K562 (cell line): ENCODE data around the gene RYR1. TPM values are rescaled to one million over a fixed set of nuclear protein-coding genes. Genes with fewer than 3 reads are reported as not detected.

ENCODE experiments used
- ASH1L ChIP-seq: fragments of 450-650 bp; IDR thresholded peaks from 2 replicates; pipeline ENCODE4 v1.6.1; 2018; ENCODE audit warnings: borderline replicate concordance, mild to moderate bottlenecking, low read depth; ENCODE audit not compliant: partially characterized antibody
- CHD1 ChIP-seq: fragments of 200-600 bp; sonication (generic); IDR thresholded peaks from one replicate; pipeline ENCODE4 v1.6.1; 2012; ENCODE audit warnings: mild to moderate bottlenecking, moderate library complexity, low read length, inconsistent platforms
- CREB3 ChIP-seq: fragments of 450-650 bp; conservative IDR thresholded peaks from 2 replicates; pipeline ENCODE4 v1.6.1; 2016; ENCODE audit warnings: missing genetic modification characterization, low read depth, mild to moderate bottlenecking, missing compliant biosample characterization, moderate library complexity
- HMBOX1 ChIP-seq: sonication (generic); IDR thresholded peaks from 2 replicates; pipeline ENCODE4 v1.6.1; 2016
- HMG20B ChIP-seq: fragments of 250-450 bp; sonication (Bioruptor Pico); IDR thresholded peaks from 2 replicates; pipeline ENCODE4 v1.5.0; 2021; ENCODE audit warnings: mild to moderate bottlenecking
- HSF4 ChIP-seq: fragments of 250-450 bp; sonication (Bioruptor Pico); IDR thresholded peaks from 2 replicates; pipeline ENCODE4 v2.1.2; 2022; ENCODE audit warnings: mild to moderate bottlenecking, moderate library complexity, borderline replicate concordance
- KLF1 ChIP-seq: fragments of 450-650 bp; IDR thresholded peaks from 2 replicates; pipeline ENCODE4 v1.6.1; 2016; ENCODE audit warnings: missing genetic modification characterization, missing compliant biosample characterization
- MCM2 ChIP-seq: fragments of 450-650 bp; IDR thresholded peaks from 2 replicates; pipeline ENCODE4 v1.6.1; 2017; ENCODE audit warnings: low read depth, mild to moderate bottlenecking
- MNT ChIP-seq, 2 experiments: fragments of 450-650 bp; conservative IDR thresholded peaks; 2 replicates each; pipeline ENCODE4 v1.6.1; 2017; ENCODE audit warnings: mild to moderate bottlenecking in 2 of 2, moderate library complexity in 2 of 2
- NFYB ChIP-seq: IDR thresholded peaks from 2 replicates; pipeline ENCODE4 v1.6.1; 2011; ENCODE audit warnings: mild to moderate bottlenecking, moderate library complexity; ENCODE audit not compliant: insufficient read length; ENCODE audit errors: extremely low read depth
- OTX1 ChIP-seq: fragments of 450-650 bp; formaldehyde crosslinking; IDR thresholded peaks from 2 replicates; pipeline ENCODE4 v1.4.0; 2022; ENCODE audit warnings: mild to moderate bottlenecking
- POLR2A ChIP-seq: fragments of 450-650 bp; conservative IDR thresholded peaks from 2 replicates; pipeline ENCODE4 v1.6.1; 2016
- PURB ChIP-seq: sonication (generic); formaldehyde crosslinking; IDR thresholded peaks from 2 replicates; pipeline ENCODE4 v1.9.0; 2021; ENCODE audit warnings: low read depth, mild to moderate bottlenecking, missing genetic modification reagents
- RAD51 ChIP-seq: fragments of 450-650 bp; IDR thresholded peaks from 2 replicates; pipeline ENCODE4 v1.7.1; 2016; ENCODE audit warnings: low read depth, mild to moderate bottlenecking, borderline replicate concordance
- TFAM ChIP-seq: fragments of 250-450 bp; sonication (Bioruptor Pico); conservative IDR thresholded peaks from 2 replicates; pipeline ENCODE4 v1.5.0; 2021; ENCODE audit warnings: mild to moderate bottlenecking, moderate library complexity
- ZNF175 ChIP-seq: fragments of 200-800 bp; sonication (Bioruptor generic); IDR thresholded peaks from 2 replicates; pipeline ENCODE4 v1.6.1; 2016; ENCODE audit warnings: low read depth, mild to moderate bottlenecking, missing genetic modification characterization, missing compliant biosample characterization
- ZNF217 ChIP-seq: sonication (generic); formaldehyde crosslinking; IDR thresholded peaks from 2 replicates; pipeline ENCODE4 v1.8.0; 2022; ENCODE audit warnings: mild to moderate bottlenecking, missing genetic modification reagents
- ZNF311 ChIP-seq: fragments of 250-450 bp; sonication (Bioruptor Pico); IDR thresholded peaks from 2 replicates; pipeline ENCODE4 v1.4.0; 2020; ENCODE audit warnings: mild to moderate bottlenecking, moderate library complexity
- ZNF449 ChIP-seq: fragments of 250-450 bp; sonication (Bioruptor Pico); IDR thresholded peaks from 2 replicates; pipeline ENCODE4 v1.8.0; 2022; ENCODE audit warnings: moderate library complexity, mild to moderate bottlenecking, inconsistent platforms
- ZNF589 ChIP-seq: fragments of 200-800 bp; sonication (Bioruptor generic); IDR thresholded peaks from 2 replicates; pipeline ENCODE4 v1.6.1; 2016; ENCODE audit warnings: low read depth, missing genetic modification characterization, missing compliant biosample characterization
- ZNF707 ChIP-seq: fragments of 250-450 bp; sonication (Bioruptor Pico); conservative IDR thresholded peaks from 2 replicates; pipeline ENCODE4 v1.8.0; 2022; ENCODE audit warnings: inconsistent platforms, mild to moderate bottlenecking, moderate library complexity
- polyA plus RNA-seq, 8 experiments: library from polyadenylated mRNA; depleted of rRNA in 4 of 8; stranded (reverse) in 5 of 8; unstranded in 3 of 8; fragments of >200 nt; fragmentation: Nextera tagmentation in 2 of 8; fragmentation: Illumina TruSeq in 1 of 8; extraction: Ambion mirVana in 2 of 8; extraction: Trizol in 1 of 8; gene quantifications; 2 replicates each; pipeline versions ENCODE4 v1.2.1 to v1.2.3, GENCODE V29; 2011 to 2014; ENCODE audit warnings: inconsistent platforms in 1 of 8, missing spikeins in 1 of 8
- total RNA-seq, 7 experiments: library from RNA; depleted of rRNA in 6 of 7; stranded (reverse); fragments of >200 nt in 6 of 7; fragmentation: Illumina TruSeq in 2 of 7; extraction: Trizol in 2 of 7; gene quantifications; 2 replicates each; pipeline versions ENCODE4 v1.2.1 to v1.2.3, GENCODE V29; 2011 to 2021; ENCODE audit warnings: low replicate concordance in 1 of 7
- TF ChIP-seq, protein P1 (sequence below): sonication (generic); formaldehyde crosslinking; IDR thresholded peaks from 2 replicates; pipeline ENCODE4 v1.8.0; 2022; ENCODE audit warnings: mild to moderate bottlenecking, missing genetic modification reagents, borderline replicate concordance

Gene RYR1
- total and polyA plus RNA-seq, 9 of the 15 experiments (the other 6 are each of a cell fraction or from before 2014, with no cell fraction given), result 0.11 to 7.4 (median 3.7) TPM

GRCh38 chr19:38557205-38557799, 123.8 kb downstream of the RYR1 start (continued):
- no peak for TF ChIP-seq TFAM (CRISPR knock-in tag)
- TF ChIP-seq, protein P1, sequence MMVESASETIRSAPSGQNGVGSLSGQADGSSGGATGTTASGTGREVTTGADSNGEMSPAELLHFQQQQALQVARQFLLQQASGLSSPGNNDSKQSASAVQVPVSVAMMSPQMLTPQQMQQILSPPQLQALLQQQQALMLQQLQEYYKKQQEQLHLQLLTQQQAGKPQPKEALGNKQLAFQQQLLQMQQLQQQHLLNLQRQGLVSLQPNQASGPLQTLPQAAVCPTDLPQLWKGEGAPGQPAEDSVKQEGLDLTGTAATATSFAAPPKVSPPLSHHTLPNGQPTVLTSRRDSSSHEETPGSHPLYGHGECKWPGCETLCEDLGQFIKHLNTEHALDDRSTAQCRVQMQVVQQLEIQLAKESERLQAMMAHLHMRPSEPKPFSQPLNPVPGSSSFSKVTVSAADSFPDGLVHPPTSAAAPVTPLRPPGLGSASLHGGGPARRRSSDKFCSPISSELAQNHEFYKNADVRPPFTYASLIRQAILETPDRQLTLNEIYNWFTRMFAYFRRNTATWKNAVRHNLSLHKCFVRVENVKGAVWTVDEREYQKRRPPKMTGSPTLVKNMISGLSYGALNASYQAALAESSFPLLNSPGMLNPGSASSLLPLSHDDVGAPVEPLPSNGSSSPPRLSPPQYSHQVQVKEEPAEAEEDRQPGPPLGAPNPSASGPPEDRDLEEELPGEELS, result 0 out of 2 replicates have a peak, but pooled peaks have one; percentile 24
- no peak for TF ChIP-seq ZNF707 (CRISPR knock-in tag)
- TF ChIP-seq KLF1 (tag), result peak; percentile 64
- TF ChIP-seq POLR2A, result no peak
- TF ChIP-seq HMG20B (CRISPR knock-in tag), result no peak
- no peak for TF ChIP-seq PURB
- TF ChIP-seq RAD51, result peak; percentile 30; the same call in 1 of the 2 replicates
- no peak for TF ChIP-seq ASH1L
- no peak for TF ChIP-seq NFYB
- no peak for TF ChIP-seq ZNF311 (CRISPR knock-in tag)
- TF ChIP-seq MNT (conservative IDR thresholded peaks at IDR 0.05), result 0 out of 4 replicates have a peak, but pooled peaks of 1 of the 2 experiments have one; percentile 30
- peak; percentile 65 for TF ChIP-seq HMBOX1
- TF ChIP-seq CREB3 (tag), result no peak
- no peak for TF ChIP-seq ZNF449
- TF ChIP-seq MCM2, result no peak
- TF ChIP-seq OTX1 (CRISPR knock-in tag), result no peak
- no peak for TF ChIP-seq ZNF589 (CRISPR knock-in tag)
- TF ChIP-seq ZNF175 (CRISPR knock-in tag), result no peak
- no peak for TF ChIP-seq ZNF217 (CRISPR knock-in tag)
- no peak for TF ChIP-seq HSF4
- no peak for TF ChIP-seq CHD1
